WTC11 (cell line): ENCODE measurements around the gene ICA1.

Experiments
- ATF3 ChIP-seq: sonication (generic); formaldehyde crosslinking; conservative IDR thresholded peaks from 2 replicates; pipeline ENCODE4 v1.8.1; 2022; ENCODE audit warnings: mild to moderate bottlenecking, missing genetic modification reagents
- CREM ChIP-seq: sonication (generic); formaldehyde crosslinking; IDR thresholded peaks from 2 replicates; pipeline ENCODE4 v1.8.1; 2022; ENCODE audit warnings: mild to moderate bottlenecking, missing genetic modification reagents, moderate library complexity
- CTCF ChIP-seq: fragments of 200-600 bp; IDR thresholded peaks from 2 replicates; pipeline ENCODE4 v1.8.0; 2022; ENCODE audit warnings: antibody characterized with exemption
- FOXJ3 ChIP-seq: sonication (generic); formaldehyde crosslinking; IDR thresholded peaks from 2 replicates; pipeline ENCODE4 v1.9.0; 2021; ENCODE audit warnings: missing genetic modification reagents, mild to moderate bottlenecking, borderline replicate concordance
- HMGA2 ChIP-seq: fragments of 250-450 bp; sonication (Bioruptor Pico); IDR thresholded peaks from 2 replicates; pipeline ENCODE4 v1.4.0; 2021; ENCODE audit warnings: mild to moderate bottlenecking, moderate library complexity
- NFYB ChIP-seq: sonication (generic); formaldehyde crosslinking; conservative IDR thresholded peaks from 2 replicates; pipeline ENCODE4 v1.8.0; 2022; ENCODE audit warnings: low read depth, missing genetic modification reagents
- ZNF671 ChIP-seq: fragments of 250-450 bp; sonication (Bioruptor Pico); IDR thresholded peaks from 2 replicates; pipeline ENCODE4 v1.8.0; 2021; ENCODE audit warnings: mild to moderate bottlenecking

GRCh38 chr7:8070451-8071180 lies 191.4 kb downstream of the ICA1 start:
- TF ChIP-seq CTCF (no peak), FOXJ3 (CRISPR knock-in tag) (no peak), ATF3 (no peak), ZNF671 (CRISPR knock-in tag) (no peak), NFYB (CRISPR knock-in tag) (no peak), HMGA2 (CRISPR knock-in tag) (no peak), CREM (CRISPR knock-in tag) (no peak)
